Epidermal melanocyte (primary cell): ENCODE results near the gene SGSM1.

Experiments
- DNase-seq: peaks from one replicate; pipeline ENCODE4 v3.0.0; 2011; ENCODE audit warnings: low spot score; ENCODE audit not compliant: insufficient read length

SGSM1 gene

GRCh38 chr22:24976442-24977218 lies 170.6 kb downstream of the SGSM1 start:
- no peak for DNase-seq
